HG03103 (cell line): Measurements from ENCODE around the gene SLC27A5.
"Not testable (repeated sequence)": the region's sequence is repeated elsewhere in the genome, so short reads cannot be mapped to it uniquely, and the experiment has no call there.

Source experiments
- ATAC-seq: cut with Tn5 transposase; IDR thresholded peaks from one replicate; pipeline ENCODE4 v1.9.1; 2021; ENCODE audit warnings: low read depth; ENCODE audit not compliant: unreplicated experiment

SLC27A5 gene

DNA sequence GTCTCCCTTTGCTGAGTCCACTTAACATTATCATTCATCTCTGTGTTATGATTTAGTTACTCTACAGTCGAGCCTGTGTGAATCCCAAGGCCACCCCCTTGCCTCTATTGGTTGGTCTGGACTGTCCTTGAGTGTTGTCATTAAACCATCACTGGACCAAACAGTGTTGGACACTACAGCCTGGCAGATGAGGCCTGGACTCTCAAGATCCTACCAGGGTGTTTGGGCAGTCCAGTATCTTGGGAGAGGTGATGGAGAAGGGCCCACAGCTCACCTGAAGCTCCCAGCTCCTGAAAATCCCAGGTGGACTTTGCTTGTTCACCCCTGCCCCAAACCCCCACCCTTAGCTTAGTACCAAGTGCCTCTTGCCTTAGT lies 39.3 kb upstream of the SLC27A5 start:
- ATAC-seq, result no peak

DNA sequence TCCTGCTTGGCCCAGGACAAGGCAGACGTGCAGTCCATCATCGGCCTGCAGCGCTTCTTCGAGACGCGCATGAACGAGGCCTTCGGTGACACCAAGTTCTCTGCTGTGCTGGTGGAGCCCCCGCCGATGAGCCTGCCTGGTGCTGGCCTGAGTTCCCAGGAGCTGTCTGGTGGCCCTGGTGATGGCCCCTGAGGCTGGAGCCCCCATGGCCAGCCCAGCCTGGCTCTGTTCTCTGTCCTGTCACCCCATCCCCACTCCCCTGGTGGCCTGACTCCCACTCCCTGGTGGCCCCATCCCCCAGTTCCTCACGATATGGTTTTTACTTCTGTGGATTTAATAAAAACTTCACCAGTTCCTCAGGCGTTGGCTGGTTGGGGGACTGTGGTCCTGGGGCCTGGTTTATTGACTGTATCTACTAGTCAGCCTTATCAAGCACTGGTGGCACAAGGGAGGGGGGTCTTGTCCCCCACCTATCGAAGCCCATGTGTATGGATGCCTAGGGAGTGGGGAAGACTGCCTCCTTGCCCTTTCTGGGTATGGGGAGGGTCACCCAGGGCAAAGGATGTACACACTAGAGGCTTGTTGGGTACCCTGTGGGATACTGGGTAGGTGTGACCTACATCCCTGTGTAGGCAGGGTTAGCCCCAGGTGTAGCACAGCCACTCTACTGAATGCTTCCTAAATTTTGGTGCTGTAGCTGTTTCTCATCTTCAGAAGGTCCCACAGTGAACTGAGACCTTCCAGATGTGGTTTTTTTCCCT lies 38.8 kb upstream of the SLC27A5 start:
- ATAC-seq, result no peak

DNA sequence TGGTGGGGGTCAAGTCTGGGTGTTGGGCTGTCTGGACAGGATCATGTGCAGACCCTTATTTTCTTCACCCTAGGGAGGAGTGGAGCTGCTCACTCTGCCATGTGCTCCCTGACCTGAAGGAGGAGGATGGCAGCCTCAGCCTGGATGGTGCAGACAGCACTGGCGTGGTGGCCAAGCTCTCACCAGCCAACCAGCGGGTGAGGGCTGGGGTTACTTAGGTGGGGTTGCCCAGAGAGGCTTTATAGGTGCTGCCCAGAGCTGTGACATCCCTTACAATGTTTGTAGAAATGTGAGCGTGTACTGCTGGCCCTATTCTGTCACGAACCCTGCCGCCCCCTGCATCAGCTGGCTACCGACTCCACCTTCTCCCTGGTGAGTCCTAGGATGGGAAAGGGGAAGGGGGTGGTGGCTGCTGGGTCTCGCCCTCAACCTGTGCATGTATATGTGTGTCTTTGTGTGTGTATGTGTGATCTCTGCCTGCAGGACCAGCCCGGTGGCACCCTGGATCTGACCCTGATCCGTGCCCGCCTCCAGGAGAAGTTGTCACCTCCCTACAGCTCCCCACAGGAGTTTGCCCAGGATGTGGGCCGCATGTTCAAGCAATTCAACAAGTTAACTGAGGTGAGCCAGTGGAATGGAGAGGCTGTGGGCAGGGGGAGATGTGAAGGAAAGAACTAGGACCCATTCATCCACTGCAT lies 38.0 kb upstream of the SLC27A5 start:
- no peak for ATAC-seq

DNA sequence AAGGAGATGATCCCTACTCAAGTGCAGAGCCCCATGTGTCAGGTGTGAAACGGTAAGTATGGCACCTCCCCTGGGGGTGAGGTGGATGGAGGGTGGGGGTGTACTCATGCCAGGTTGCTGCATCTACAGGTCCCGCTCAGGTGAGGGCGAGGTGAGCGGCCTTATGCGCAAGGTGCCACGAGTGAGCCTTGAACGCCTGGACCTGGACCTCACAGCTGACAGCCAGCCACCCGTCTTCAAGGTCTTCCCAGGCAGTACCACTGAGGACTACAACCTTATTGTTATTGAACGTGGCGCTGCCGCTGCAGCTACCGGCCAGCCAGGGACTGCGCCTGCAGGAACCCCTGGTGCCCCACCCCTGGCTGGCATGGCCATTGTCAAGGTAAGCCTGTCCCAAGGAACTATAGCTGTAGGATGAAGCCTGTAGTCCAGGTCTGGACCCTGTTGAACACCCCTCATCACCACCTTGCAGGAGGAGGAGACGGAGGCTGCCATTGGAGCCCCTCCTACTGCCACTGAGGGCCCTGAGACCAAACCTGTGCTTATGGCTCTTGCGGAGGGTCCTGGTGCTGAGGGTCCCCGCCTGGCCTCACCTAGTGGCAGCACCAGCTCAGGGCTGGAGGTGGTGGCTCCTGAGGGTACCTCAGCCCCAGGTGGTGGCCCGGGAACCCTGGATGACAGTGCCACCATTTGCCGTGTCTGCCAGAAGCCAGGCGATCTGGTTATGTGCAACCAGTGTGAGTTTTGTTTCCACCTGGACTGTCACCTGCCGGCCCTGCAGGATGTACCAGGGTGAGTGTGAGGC lies 37.3 kb upstream of the SLC27A5 start:
- ATAC-seq, result no peak

DNA sequence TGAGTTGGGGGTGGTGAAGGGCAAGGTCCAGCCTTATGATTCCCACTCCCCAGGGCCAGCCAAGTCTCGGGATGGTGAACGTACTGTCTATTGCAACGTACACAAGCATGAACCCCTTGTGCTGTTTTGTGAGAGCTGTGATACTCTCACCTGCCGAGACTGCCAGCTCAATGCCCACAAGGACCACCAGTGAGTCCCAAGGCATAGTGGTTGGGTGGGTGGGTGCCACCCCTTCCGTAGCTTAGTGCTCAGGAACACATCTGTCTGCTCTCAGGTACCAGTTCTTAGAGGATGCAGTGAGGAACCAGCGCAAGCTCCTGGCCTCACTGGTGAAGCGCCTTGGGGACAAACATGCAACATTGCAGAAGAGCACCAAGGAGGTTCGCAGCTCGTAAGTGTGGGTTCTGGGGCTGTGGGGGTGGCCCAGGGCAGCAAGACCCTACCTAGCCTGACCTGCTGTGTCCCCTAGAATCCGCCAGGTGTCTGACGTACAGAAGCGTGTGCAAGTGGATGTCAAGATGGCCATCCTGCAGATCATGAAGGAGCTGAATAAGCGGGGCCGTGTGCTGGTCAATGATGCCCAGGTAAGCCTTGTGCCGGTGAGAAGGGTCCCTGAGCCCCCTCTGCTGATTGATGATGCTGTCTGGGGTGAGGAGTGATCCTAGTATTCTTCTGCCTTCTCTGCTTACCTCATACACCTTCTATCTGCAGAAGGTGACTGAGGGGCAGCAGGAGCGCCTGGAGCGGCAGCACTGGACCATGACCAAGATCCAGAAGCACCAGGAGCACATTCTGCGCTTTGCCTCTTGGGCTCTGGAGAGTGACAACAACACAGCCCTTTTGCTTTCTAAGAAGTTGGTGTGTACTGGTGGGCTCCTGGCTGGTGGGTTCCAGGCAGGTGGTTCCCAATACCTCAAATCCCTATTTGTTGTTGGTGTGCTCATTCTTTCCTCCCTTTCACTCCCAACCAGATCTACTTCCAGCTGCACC lies 35.8 kb upstream of the SLC27A5 start:
- ATAC-seq, result no peak

DNA sequence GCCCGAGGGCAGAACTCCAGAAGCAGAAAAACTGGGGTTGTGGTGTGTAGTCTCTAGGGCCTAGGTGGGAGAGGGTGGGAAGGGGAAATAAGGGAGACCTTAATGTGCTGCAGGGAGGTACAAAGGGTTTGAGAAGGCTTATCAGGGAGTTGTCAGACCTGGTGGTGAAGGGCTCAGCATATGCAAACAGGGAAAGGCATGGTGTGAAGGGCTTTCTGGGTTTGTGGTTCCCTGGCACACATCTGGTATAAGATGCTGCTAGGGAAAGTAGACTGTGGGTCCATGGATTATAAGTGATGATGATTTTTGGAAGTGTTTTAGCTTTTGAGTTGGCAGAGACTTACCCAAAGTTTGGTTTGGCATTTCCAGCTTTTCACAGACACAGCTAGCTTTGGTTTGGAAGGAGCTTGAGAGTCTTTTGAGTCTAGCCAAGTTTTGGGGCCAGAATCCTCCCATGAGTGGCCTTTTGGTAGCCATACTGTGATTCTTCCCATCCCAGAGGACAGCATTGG lies 34.3 kb upstream of the SLC27A5 start:
- ATAC-seq, result no peak

GRCh38 chr19:58545286-58546018 lies 33.7 kb upstream of the SLC27A5 start:
- no peak for ATAC-seq

- peak; percentile 29 for ATAC-seq
Measured at GRCh38 chr19:58544591-58545285, 32.9 kb upstream of the SLC27A5 start.

DNA sequence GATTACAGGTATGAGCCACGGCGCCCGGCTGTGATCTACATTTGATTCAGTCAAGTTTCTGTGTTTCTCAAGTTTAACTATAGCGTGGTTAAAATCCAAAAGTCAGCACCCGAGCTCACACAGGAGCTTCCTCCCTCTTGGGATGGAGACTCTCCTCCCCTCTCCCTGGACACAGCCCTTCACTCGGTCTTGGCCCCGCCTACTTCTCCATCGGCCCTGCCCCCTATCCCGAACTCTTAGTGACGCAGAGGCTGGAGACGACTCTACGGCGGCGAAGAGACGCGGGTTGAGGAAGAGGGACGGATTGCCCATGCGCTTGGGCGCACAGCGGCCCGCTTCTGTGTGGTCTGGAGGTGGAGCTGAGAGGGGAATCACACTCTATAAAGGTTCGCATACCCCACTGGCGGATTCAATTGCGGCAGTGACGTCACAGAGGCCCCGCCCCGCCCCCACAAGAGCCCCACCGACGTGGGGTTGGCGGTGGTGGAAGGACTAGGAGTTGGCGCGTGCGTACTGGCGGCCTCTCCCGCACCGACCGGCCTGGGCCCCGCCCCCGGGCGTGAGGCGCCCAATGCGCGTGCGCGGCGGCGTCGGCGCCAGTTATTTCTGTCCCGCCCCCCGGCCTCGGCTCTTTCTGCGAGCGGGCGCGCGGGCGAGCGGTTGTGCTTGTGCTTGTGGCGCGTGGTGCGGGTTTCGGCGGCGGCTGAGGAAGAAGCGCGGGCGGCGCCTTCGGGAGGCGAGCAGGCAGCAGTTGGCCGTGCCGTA lies 32.2 kb upstream of the SLC27A5 start, which contains the start of gene TRIM28:
Gene TRIM28 (plus strand): TSS at position 239 of the 765 bp plus-strand sequence. CDS start 694 bp downstream, outside the sequence.
- peak; percentile 90 for ATAC-seq

DNA sequence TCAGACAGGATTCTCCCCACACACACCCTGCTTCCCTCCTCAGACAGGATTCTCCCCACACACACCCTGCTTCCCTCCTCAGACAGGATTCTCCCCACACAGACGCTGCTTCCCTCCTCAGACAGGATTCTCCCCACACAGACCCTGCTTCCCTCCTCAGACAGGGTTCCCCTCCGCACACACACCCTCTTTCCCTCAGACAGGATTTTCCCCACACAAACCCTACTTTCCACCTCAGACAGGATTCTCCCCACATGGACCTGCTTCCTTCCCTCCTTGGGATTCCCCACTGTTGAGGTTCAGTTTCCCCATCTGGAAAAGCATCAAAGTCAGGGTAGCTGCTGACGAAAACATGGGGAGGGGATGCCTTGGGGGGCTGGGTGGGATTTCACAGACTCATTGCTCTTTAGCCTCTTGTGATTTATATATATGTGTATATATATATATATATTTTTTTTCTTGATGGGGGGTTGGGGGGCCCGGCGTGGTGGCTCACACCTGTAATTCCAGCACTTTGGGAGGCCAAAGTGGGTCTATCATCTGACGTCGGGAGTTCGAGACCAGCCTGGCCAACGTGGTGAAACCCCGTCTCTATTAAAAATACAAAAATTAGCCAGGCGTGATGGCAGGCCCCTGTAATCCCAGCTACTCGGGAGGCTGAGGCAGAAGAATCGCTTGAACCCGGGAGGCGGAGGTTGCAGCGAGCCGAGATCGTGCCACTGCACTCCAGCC lies 31.0 kb upstream of the SLC27A5 start:
- ATAC-seq, result not testable (repeated sequence)

- not testable (repeated sequence) for ATAC-seq
Measured at GRCh38 chr19:58539169-58539559, 27.4 kb upstream of the SLC27A5 start.

DNA sequence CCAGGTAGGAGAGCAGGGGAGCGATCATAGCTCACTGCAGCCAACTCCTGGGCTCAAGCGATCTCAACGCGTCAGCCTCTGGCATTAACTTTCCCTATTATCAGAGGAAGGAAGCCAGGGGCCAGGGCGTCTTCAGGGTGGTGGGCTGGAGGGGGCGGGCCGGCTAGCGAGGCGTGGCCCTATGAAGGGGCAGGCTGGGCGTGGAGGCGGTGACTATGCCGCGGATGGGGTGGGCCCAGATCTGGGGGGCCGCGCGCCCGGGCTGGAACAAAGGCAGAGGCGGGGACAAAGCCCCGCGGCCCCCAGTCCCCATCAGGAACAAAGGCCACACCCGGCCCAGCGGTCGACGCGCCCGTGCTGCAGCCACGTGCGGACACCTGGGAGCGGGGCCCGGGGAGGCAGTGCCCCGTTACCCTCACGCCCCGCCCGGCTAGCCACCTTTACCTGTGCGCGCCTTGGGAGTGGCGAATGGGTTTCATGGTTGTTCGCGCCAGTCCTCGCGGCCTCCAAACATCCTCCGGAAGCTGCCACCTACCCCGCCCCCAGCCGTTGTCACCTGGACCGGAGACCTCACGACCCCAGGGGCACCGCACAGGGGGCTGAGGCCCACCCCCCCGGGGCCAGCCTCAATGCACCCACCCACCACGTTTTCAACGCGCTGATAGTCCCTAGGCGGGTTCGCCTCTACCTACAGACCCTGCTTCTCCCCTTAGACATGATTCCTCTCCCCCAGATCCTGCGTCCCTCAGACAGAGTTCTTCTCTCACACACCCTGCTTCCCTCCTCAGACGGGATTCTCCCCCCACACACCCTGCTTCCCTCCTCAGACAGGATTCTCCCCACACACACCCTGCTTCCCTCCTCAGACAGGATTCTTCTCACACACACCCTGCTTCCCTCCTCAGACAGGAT lies 26.7 kb upstream of the SLC27A5 start:
- ATAC-seq, result no peak

- no peak for ATAC-seq
Measured at GRCh38 chr19:58536852-58537798, 25.3 kb upstream of the SLC27A5 start.

DNA sequence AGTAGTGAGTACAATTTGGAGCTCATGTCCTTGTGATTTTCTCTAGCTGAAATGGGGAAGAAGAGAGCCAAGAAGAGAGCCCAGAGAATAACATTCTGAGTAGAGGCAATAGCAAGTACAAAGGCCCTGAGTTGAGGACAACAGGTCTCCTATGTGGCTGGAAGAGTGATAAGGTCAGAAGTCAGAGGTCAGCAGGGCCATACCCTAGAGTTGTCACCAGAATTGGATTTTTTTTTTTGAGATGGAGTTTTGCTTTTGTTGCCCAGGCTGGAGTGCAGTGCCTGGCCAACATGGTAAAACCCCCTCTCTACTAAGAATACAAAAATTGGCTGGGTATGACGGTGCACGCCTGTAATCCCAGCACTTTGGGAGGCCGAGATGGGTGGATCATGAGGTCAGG lies 24.1 kb upstream of the SLC27A5 start:
- ATAC-seq, result no peak
